ENCODE results near the gene PLAAT1.

PLAAT1 gene

DNA sequence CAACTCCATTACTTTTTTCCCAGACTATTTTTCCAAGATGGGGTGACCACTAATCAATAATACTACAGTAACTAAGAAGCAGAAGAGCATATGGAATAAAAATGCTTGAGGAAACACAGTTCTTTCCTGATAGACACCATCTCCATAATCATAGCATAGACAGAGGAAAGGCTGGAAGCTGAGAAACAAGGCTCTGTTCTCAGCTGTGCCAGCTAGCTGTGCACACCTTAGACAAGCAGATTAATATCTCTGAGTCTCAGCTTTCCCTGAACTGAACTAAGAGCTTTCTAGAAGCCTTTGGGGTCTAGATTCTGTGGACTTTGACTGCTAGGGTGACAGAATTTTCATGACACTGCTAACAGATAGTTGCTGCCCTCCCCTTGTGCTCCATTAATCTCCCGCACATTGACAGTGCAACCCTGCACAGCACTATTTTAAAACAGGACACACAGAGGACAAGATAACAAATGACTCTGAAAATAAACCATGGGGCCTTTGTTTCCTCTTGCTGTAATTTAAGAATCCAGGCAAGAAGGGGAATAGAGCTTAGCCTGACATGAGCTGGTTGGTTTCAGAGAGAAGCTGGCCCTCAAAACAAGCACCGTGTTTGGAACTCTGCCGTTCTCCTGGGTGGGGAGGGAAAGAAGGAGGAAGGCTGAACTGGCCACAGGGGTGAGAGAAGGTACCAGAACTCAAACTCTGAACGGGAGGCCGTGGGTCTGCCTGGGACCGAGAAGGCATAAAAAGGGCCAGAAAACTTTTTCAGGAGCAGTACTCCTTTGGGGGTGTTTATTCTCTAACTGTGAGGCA lies 70.1 kb downstream of the PLAAT1 start:
- H3K4me3 ChIP-seq (replicated peaks; ENCODE audit: low read depth, low read length) = no peak overlapping the region
- TF ChIP-seq, protein P1, sequence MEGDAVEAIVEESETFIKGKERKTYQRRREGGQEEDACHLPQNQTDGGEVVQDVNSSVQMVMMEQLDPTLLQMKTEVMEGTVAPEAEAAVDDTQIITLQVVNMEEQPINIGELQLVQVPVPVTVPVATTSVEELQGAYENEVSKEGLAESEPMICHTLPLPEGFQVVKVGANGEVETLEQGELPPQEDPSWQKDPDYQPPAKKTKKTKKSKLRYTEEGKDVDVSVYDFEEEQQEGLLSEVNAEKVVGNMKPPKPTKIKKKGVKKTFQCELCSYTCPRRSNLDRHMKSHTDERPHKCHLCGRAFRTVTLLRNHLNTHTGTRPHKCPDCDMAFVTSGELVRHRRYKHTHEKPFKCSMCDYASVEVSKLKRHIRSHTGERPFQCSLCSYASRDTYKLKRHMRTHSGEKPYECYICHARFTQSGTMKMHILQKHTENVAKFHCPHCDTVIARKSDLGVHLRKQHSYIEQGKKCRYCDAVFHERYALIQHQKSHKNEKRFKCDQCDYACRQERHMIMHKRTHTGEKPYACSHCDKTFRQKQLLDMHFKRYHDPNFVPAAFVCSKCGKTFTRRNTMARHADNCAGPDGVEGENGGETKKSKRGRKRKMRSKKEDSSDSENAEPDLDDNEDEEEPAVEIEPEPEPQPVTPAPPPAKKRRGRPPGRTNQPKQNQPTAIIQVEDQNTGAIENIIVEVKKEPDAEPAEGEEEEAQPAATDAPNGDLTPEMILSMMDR (IDR thresholded peaks at IDR 0.05; ENCODE audit: low read length, missing control alignments) = no peak
- no peak for DNase-seq (ENCODE audit: low read depth)

DNA sequence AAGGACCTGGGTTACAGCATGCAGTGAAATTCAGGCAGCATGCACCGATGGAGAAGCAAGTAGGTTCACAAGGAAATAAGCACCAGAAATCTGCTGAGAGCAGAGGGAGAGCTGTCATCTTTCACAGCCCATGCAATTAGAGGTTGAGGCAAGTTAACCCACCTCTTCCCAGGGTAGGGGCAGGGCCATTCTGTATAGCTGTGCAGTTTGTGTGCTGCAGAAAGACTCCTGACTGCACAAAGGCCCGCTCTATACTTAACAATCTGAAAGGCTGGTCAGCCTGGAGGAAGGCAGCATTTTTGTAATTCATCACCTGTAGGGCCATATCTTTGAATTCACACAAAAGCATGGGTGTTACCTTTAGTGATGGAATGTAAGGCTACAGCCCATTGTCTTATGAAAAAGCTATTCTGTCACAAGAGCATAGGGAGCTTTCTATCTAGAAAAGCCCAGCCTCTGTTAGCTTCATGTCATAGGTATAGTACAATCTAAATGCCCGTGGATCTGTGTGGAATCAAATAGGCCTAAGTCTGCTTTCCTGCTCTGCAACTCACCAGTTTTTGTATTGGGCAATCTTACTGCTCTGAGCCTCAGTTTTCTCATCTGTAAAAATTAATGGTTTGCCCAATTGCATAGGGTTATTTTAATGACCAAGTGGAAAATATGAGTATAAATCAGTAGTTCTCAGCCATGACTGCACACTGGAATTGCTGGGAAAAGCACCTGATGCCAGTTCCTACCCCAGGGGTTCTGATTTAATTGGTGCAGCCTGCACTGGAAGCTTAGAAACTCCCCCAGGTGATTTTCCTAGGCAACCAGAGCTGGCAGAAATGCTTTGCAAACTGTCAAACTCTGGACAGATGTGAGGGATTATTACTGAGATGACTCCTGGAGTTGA lies 72.3 kb downstream of the PLAAT1 start:
- H3K4me3 ChIP-seq (replicated peaks; ENCODE audit: low read depth, low read length) = no peak overlapping the region
- DNase-seq (ENCODE audit: low read depth) = no peak
- TF ChIP-seq, protein P1 (IDR thresholded peaks at IDR 0.05; ENCODE audit: low read length, missing control alignments) = no peak

DNA sequence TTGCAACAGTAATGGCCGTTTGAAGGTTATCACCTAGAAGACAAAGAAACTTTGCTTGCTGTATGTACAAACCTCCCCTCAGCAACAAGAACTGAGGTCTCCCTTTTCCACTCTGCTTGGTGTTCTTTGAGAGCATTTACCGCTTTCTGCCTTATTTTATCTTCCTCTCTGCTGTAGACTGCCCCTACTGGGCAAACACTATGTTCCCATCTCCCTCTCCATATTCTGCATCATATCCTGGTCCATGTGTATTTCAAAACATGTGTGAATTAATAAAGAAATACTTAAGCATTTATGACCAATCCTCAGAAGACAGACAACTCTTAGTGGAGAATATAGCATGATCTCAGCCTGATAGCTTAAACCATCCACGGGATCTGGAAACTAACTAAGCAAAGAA lies 73.1 kb downstream of the PLAAT1 start:
- no peak for DNase-seq (ENCODE audit: low read depth)
- H3K4me3 ChIP-seq (replicated peaks; ENCODE audit: low read depth, low read length) = no peak overlapping the region
- TF ChIP-seq, protein P1 (IDR thresholded peaks at IDR 0.05; ENCODE audit: low read length, missing control alignments) = no peak

DNA sequence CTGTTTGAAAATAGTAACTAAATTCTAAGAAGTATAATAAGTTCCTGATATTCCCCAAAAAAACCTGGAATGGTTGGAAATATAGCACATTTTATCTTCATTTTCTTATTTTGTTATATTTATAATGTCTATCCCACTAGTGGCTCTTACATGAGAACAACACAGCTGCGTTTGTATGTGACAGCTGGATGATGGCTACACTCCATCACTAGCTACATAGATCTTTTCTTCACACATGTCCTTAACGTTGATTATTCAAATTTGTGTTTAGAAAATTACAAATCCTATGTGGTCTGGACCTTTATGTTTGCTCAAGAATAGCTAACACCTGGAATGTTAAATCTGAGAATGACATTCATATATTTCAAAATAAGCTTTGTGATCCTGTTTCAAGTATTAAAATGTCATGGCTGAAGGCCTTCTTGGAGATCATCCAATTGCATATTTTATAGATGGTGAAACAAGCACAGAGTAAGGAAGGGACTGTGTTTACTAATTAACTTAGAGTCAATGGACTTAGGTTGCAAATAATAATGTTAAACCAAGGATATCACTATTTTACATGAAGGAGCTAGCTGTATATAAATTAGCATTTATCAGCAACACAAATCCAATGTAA lies 76.8 kb downstream of the PLAAT1 start:
- no peak for DNase-seq (ENCODE audit: low read depth)
- TF ChIP-seq, protein P1 (IDR thresholded peaks at IDR 0.05; ENCODE audit: low read length, missing control alignments) = no peak
- H3K4me3 ChIP-seq (replicated peaks; ENCODE audit: low read depth, low read length) = no peak overlapping the region
